ENCODE results near the gene CCNA2. TPM values are rescaled to one million over a fixed set of nuclear protein-coding genes. Genes with fewer than 3 reads are reported as not detected.

The CCNA2 gene
- total RNA-seq, 1 experiment from 2014 or later: 105 TPM

- Histone ChIP-seq H3K9me3 (ENCODE audit: low read depth, low read length, poor library complexity, severe bottlenecking) (no peaks in the 10 kb centered on the region), H3K4me1 (ENCODE audit: insufficient read depth, low read length, poor library complexity, severe bottlenecking) (peaks cover 10% of the 10 kb centered on the region), H3K4me3 (ENCODE audit: low read depth, low read length, poor library complexity, severe bottlenecking) (no peak overlapping the region), H3K27me3 (replicated peaks; ENCODE audit: insufficient read depth, low read depth, low read length, poor library complexity) (no peaks in the 10 kb centered on the region), H3K36me3 (ENCODE audit: insufficient read depth, low read length, poor library complexity, severe bottlenecking) (peaks cover 100% of the 10 kb centered on the region), H3K27ac (ENCODE audit: low read depth, low read length, poor library complexity, severe bottlenecking) (no peak overlapping the region)
- DNase-seq (ENCODE audit: low spot score): no peak
- intact Hi-C loops (cut with micrococcal nuclease; ENCODE audit: unreplicated experiment): no loop called here
- TF ChIP-seq EZH2 (IDR thresholded peaks at IDR 0.05; ENCODE audit: borderline replicate concordance, low read depth, low read length, poor library complexity, severe bottlenecking): no peak
- no peak for TF ChIP-seq CTCF (conservative IDR thresholded peaks at IDR 0.05; ENCODE audit: low read depth, low read length)
- CTCF ChIA-PET: no interaction called here
- POLR2A ChIA-PET (ENCODE audit: low non-redundant PET): no interaction called here
- BruUV-seq (replicated peaks): no TSS peak
Measured at GRCh38 chr4:121817006-121817405, 6.7 kb downstream of the CCNA2 start.

- no peak overlapping the region for H3K27ac ChIP-seq (ENCODE audit: low read depth, low read length, poor library complexity, severe bottlenecking)
- DNase-seq (ENCODE audit: low spot score): no peak
- TF ChIP-seq CTCF (conservative IDR thresholded peaks at IDR 0.05; ENCODE audit: low read depth, low read length): no peak
- no peak for TF ChIP-seq EZH2 (IDR thresholded peaks at IDR 0.05; ENCODE audit: borderline replicate concordance, low read depth, low read length, poor library complexity, severe bottlenecking)
- CTCF ChIA-PET: no interaction called here
- BruUV-seq (replicated peaks): no TSS peak
- no peaks in the 10 kb centered on the region for H3K4me1 ChIP-seq (ENCODE audit: insufficient read depth, low read length, poor library complexity, severe bottlenecking)
- no peaks in the 10 kb centered on the region for H3K9me3 ChIP-seq (ENCODE audit: low read depth, low read length, poor library complexity, severe bottlenecking)
- no peak overlapping the region for H3K4me3 ChIP-seq (ENCODE audit: low read depth, low read length, poor library complexity, severe bottlenecking)
- POLR2A ChIA-PET (ENCODE audit: low non-redundant PET): no interaction called here
- no peaks in the 10 kb centered on the region for H3K27me3 ChIP-seq (replicated peaks; ENCODE audit: insufficient read depth, low read depth, low read length, poor library complexity)
- intact Hi-C loops (cut with micrococcal nuclease; ENCODE audit: unreplicated experiment): no loop called here
- peaks cover 97% of the 10 kb centered on the region for H3K36me3 ChIP-seq (ENCODE audit: insufficient read depth, low read length, poor library complexity, severe bottlenecking)
Measured at GRCh38 chr4:121814756-121815155, 8.9 kb downstream of the CCNA2 start.

DNA sequence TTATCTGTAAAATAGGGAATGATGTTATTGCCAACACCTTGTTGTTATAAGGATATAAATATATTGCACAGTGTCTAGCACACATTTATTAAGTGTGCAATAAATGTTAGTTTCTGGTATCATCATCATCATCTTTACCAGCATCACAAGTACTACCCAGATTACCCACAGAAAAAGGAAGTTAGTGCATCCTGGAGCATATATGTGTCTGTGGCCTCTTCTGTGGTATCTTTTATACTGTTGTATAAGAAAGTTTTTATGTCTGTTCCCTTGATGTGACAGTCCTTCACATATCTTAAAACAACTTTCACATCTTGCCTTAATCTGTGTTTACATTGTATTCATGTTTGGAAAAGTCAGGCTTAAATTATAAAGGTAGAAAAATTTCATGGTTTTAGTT, 12.6 kb downstream of the CCNA2 start:
- intact Hi-C loops (cut with micrococcal nuclease; ENCODE audit: unreplicated experiment): no loop called here
- Histone ChIP-seq H3K27me3 (replicated peaks; ENCODE audit: insufficient read depth, low read depth, low read length, poor library complexity) (no peaks in the 10 kb centered on the region), H3K27ac (ENCODE audit: low read depth, low read length, poor library complexity, severe bottlenecking) (no peak overlapping the region), H3K36me3 (ENCODE audit: insufficient read depth, low read length, poor library complexity, severe bottlenecking) (peaks cover 91% of the 10 kb centered on the region), H3K9me3 (ENCODE audit: low read depth, low read length, poor library complexity, severe bottlenecking) (no peaks in the 10 kb centered on the region), H3K4me1 (ENCODE audit: insufficient read depth, low read length, poor library complexity, severe bottlenecking) (no peaks in the 10 kb centered on the region), H3K4me3 (ENCODE audit: low read depth, low read length, poor library complexity, severe bottlenecking) (no peak overlapping the region)
- TF ChIP-seq CTCF (conservative IDR thresholded peaks at IDR 0.05; ENCODE audit: low read depth, low read length) (no peak), EZH2 (IDR thresholded peaks at IDR 0.05; ENCODE audit: borderline replicate concordance, low read depth, low read length, poor library complexity, severe bottlenecking) (no peak)
- ChIA-PET CTCF (no interaction called here), POLR2A (ENCODE audit: low non-redundant PET) (no interaction called here)
- DNase-seq (ENCODE audit: low spot score): no peak
- no TSS peak for BruUV-seq (replicated peaks)

All from A673 (cell line).